BE2C (cell line): ENCODE measurements around the gene EHD2.

Source experiments
- DNase-seq: peaks from one replicate; pipeline ENCODE4 v3.0.0-alpha.2; 2020
- H3K27me3 ChIP-seq: fragments of 250-450 bp; sonication (Bioruptor Pico); 2 replicates; pipeline ENCODE4 v1.5.1; 2020; ENCODE audit warnings: mild to moderate bottlenecking
- H3K36me3 ChIP-seq: fragments of 250-450 bp; sonication (Bioruptor Pico); 2 replicates; pipeline ENCODE4 v1.5.1; 2020; ENCODE audit warnings: mild to moderate bottlenecking
- H3K4me1 ChIP-seq: fragments of 250-450 bp; sonication (Bioruptor Pico); 2 replicates; pipeline ENCODE4 v1.5.1; 2020
- H3K4me3 ChIP-seq: 2 replicates; pipeline ENCODE4 v1.5.1; 2011; ENCODE audit warnings: low read depth, low read length
- H3K9me3 ChIP-seq: fragments of 250-450 bp; sonication (Bioruptor Pico); 2 replicates; pipeline ENCODE4 v1.5.1; 2020
- CTCF ChIP-seq: IDR thresholded peaks from 2 replicates; pipeline ENCODE4 v1.5.1; 2012; ENCODE audit warnings: mild to moderate bottlenecking, low read depth, low read length

EHD2 gene

GRCh38 chr19:47686679-47687450 is 26.4 kb upstream of the EHD2 start:
- Histone ChIP-seq H3K4me1 (no peaks in the 10 kb centered on the region), H3K9me3 (no peaks in the 10 kb centered on the region), H3K27me3 (no peaks in the 10 kb centered on the region), H3K36me3 (peaks cover 10% of the 10 kb centered on the region; the same call in 1 of the 2 replicates), H3K4me3 (no peak overlapping the region)
- no peak for DNase-seq
- no peak for TF ChIP-seq CTCF

GRCh38 chr19:47687906-47688305 is 25.3 kb upstream of the EHD2 start:
- no peaks in the 10 kb centered on the region for H3K4me1 ChIP-seq
- DNase-seq, result no peak
- H3K27me3 ChIP-seq, result no peaks in the 10 kb centered on the region
- no peak overlapping the region for H3K4me3 ChIP-seq
- no peak for TF ChIP-seq CTCF
- H3K9me3 ChIP-seq, result no peaks in the 10 kb centered on the region
- H3K36me3 ChIP-seq, result peaks cover 15% of the 10 kb centered on the region

GRCh38 chr19:47691090-47691489 is 22.1 kb upstream of the EHD2 start:
- Histone ChIP-seq H3K27me3 (no peaks in the 10 kb centered on the region), H3K4me3 (no peak overlapping the region), H3K4me1 (no peaks in the 10 kb centered on the region), H3K36me3 (peaks cover 16% of the 10 kb centered on the region), H3K9me3 (no peaks in the 10 kb centered on the region)
- DNase-seq, result no peak
- no peak for TF ChIP-seq CTCF

GRCh38 chr19:47691782-47692181 is 21.4 kb upstream of the EHD2 start:
- no peak for TF ChIP-seq CTCF
- Histone ChIP-seq H3K4me1 (no peaks in the 10 kb centered on the region), H3K27me3 (no peaks in the 10 kb centered on the region), H3K4me3 (no peak overlapping the region), H3K9me3 (no peaks in the 10 kb centered on the region), H3K36me3 (peaks cover 16% of the 10 kb centered on the region)
- no peak for DNase-seq

GRCh38 chr19:47693489-47693888 is 19.7 kb upstream of the EHD2 start:
- no peak for DNase-seq
- H3K4me1 ChIP-seq, result no peaks in the 10 kb centered on the region
- TF ChIP-seq CTCF, result no peak

GRCh38 chr19:47693903-47694302 is 19.3 kb upstream of the EHD2 start:
- no peak for DNase-seq
- Histone ChIP-seq H3K27me3 (no peaks in the 10 kb centered on the region), H3K9me3 (no peaks in the 10 kb centered on the region), H3K4me1 (no peaks in the 10 kb centered on the region), H3K4me3 (no peak overlapping the region), H3K36me3 (peaks cover 20% of the 10 kb centered on the region)
- no peak for TF ChIP-seq CTCF

More at GRCh38 chr19:47693489-47693888, 19.7 kb upstream of the EHD2 start:
- Histone ChIP-seq H3K9me3 (no peaks in the 10 kb centered on the region), H3K27me3 (no peaks in the 10 kb centered on the region), H3K36me3 (peaks cover 16% of the 10 kb centered on the region), H3K4me3 (no peak overlapping the region)
